AG04450 (cell line): Measurements from ENCODE around the gene NFIB. TPM values are rescaled to one million over a fixed set of nuclear protein-coding genes. Genes with fewer than 3 reads are reported as not detected.

Experiments
- CTCF ChIA-PET: fragments of 300-600, 350-600 bp; formaldehyde crosslinking; extraction: SDS; loops from one replicate; lab custom pipeline; 2022; ENCODE audit warnings: antibody characterized with exemption, inconsistent platforms; lab: Charles Lee
- POLR2A ChIA-PET: fragments of 350-600 bp; formaldehyde crosslinking; extraction: SDS; loops from one replicate; lab custom pipeline; 2021; ENCODE audit warnings: antibody characterized with exemption, inconsistent platforms; lab: Yijun Ruan, JAX
- DNase-seq: peaks from one replicate; pipeline ENCODE4 v3.0.0-alpha.2; 2011; ENCODE audit warnings: low read depth, low spot score
- H3K27ac ChIP-seq: one replicate; pipeline ENCODE4 v1.5.1; 2012; ENCODE audit warnings: low read depth, low read length, control low read depth
- H3K27me3 ChIP-seq: one replicate; pipeline ENCODE4 v1.6.0; 2012; ENCODE audit warnings: low read length; ENCODE audit not compliant: control insufficient read depth, insufficient read depth
- H3K4me3 ChIP-seq: 2 replicates; pipeline ENCODE4 v1.5.1; 2011; ENCODE audit warnings: mild to moderate bottlenecking, low read depth, low read length, control low read depth
- H3K9me3 ChIP-seq: 2 replicates; pipeline ENCODE4 v1.5.1; 2012; ENCODE audit warnings: low read length; ENCODE audit not compliant: control insufficient read depth, insufficient read depth
- CTCF ChIP-seq: IDR thresholded peaks from 2 replicates; pipeline ENCODE4 v1.5.1; 2011; ENCODE audit warnings: low read depth, low read length, control low read depth, inconsistent platforms
- polyA plus RNA-seq: library from polyadenylated mRNA; depleted of rRNA; stranded (reverse); fragments of >200 nt; gene quantifications from 2 replicates; pipeline ENCODE4 v1.2.3, GENCODE V29; 2011

NFIB gene
- polyA plus RNA-seq, 1 experiment: 2.2 TPM

- no peak overlapping the region for H3K4me3 ChIP-seq
Observed at GRCh38 chr9:14351221-14351836, 37.4 kb upstream of the NFIB start.

GRCh38 chr9:14350754-14351153 is 36.8 kb upstream of the NFIB start:
- no peak for TF ChIP-seq CTCF
- peaks cover 7% of the 10 kb centered on the region; the same call in 1 of the 2 replicates for H3K9me3 ChIP-seq
- POLR2A ChIA-PET: no interaction called here
- DNase-seq: no peak
- no peak overlapping the region for H3K4me3 ChIP-seq
- CTCF ChIA-PET: interaction anchor here (1.1 to 3.9 kb wide), 4 partner anchors 12 to 999 kb away, joined by 3 to 34 read pairs (median 5); no protein-coding TSS in a partner anchor
- peaks cover 89% of the 10 kb centered on the region for H3K27me3 ChIP-seq
- no peak overlapping the region for H3K27ac ChIP-seq

More at GRCh38 chr9:14351221-14351836, 37.4 kb upstream of the NFIB start:
- no peak overlapping the region for H3K27ac ChIP-seq
- H3K27me3 ChIP-seq: peaks cover 84% of the 10 kb centered on the region
- POLR2A ChIA-PET: no interaction called here
- peaks cover under 1% of the 10 kb centered on the region; the same call in 1 of the 2 replicates for H3K9me3 ChIP-seq
- no peak for DNase-seq
- CTCF ChIA-PET: interaction anchor here (1.1 to 3.9 kb wide), 4 partner anchors 11 to 999 kb away, joined by 3 to 34 read pairs (median 5); no protein-coding TSS in a partner anchor
- TF ChIP-seq CTCF: no peak

GRCh38 chr9:14350349-14350728 is 36.4 kb upstream of the NFIB start:
- CTCF ChIA-PET: interaction anchor here (1.1 to 1.5 kb wide), 2 partner anchors 921 to 998 kb away, joined by 3 to 4 read pairs; no protein-coding TSS in a partner anchor
- Histone ChIP-seq H3K27ac (no peak overlapping the region), H3K27me3 (peaks cover 93% of the 10 kb centered on the region), H3K4me3 (no peak overlapping the region), H3K9me3 (peaks cover 8% of the 10 kb centered on the region; the same call in 1 of the 2 replicates)
- DNase-seq: no peak
- TF ChIP-seq CTCF: no peak
- POLR2A ChIA-PET: no interaction called here

- peaks cover 8% of the 10 kb centered on the region; the same call in 1 of the 2 replicates for H3K9me3 ChIP-seq
- ChIA-PET POLR2A (no interaction called here), CTCF (interaction anchor here (2.4 kb wide), 1 partner anchor 922 kb away, joined by 6 read pairs; no protein-coding TSS in a partner anchor)
- H3K27ac ChIP-seq: no peak overlapping the region
- H3K4me3 ChIP-seq: no peak overlapping the region
- H3K27me3 ChIP-seq: peaks cover 93% of the 10 kb centered on the region
- no peak for DNase-seq
- TF ChIP-seq CTCF: no peak
Observed at GRCh38 chr9:14349447-14350348, 35.8 kb upstream of the NFIB start.
